SK-N-SH treated with all-trans-retinoic acid at 6 μM for 48 hours (cell line): ENCODE measurements around the gene NEUROG1.

Experiments
- ESRRG ChIP-seq: fragments of 250-450 bp; sonication (Bioruptor Pico); IDR thresholded peaks from 2 replicates; pipeline ENCODE4 v1.6.1; 2021; ENCODE audit warnings: mild to moderate bottlenecking
- PATZ1 ChIP-seq: fragments of 250-450 bp; sonication (Bioruptor Pico); IDR thresholded peaks from 2 replicates; pipeline ENCODE4 v1.8.0; 2020; ENCODE audit warnings: mild to moderate bottlenecking, moderate library complexity, borderline replicate concordance
- SNAI2 ChIP-seq: fragments of 250-450 bp; sonication (Bioruptor Pico); IDR thresholded peaks from 2 replicates; pipeline ENCODE4 v1.5.0; 2020; ENCODE audit warnings: mild to moderate bottlenecking, moderate library complexity
- ZNF70 ChIP-seq: fragments of 450-650 bp; formaldehyde crosslinking; IDR thresholded peaks from 2 replicates; pipeline ENCODE4 v1.5.0; 2020; ENCODE audit warnings: mild to moderate bottlenecking, moderate library complexity

DNA sequence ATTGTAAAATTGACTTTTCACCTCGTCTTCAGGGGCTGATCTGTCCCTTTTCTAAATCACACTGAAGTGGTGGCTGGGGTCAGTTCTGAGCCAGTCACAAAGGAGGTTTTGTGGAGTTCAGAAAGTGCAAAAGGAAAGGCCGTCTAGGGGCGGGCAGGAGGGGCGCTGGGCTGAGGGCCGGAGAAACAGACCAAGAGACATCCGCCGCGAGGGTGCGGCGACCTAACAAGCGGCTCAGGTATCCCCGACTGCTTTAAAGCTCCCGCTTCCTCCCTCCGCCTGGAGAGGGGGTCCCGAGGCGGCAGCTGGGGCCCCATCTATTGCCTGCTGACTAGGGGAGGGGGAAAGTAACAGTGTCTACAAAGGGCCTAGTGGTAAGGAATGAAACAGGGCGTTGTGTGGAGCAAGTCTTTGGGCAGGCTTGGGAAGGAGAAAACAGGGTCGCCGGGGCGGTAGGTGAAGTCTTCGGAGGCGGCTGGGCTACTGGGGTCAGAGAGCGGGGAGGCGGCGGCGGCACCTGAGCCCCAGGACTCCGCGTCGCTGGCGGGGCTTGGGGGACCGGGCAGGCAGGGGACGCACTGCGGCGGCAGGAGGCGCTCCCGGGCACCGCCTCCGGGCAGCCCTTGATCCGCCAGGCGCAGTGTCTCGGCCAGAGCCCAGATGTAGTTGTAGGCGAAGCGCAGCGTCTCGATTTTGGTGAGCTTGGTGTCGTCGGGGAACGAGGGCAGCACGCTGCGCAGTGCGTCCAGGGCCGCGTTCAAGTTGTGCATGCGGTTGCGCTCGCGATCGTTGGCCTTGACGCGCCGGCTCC, 950 bp downstream of the NEUROG1 start:
- TF ChIP-seq ESRRG (CRISPR knock-in tag) (no peak), SNAI2 (CRISPR knock-in tag) (no peak), ZNF70 (CRISPR knock-in tag) (no peak), PATZ1 (no peak)
